ENCODE data around the gene OR6T1.

GRCh38 chr11:123899792-123900191 lies 43.8 kb downstream of the OR6T1 start:
- TF ChIP-seq CTCF (IDR thresholded peaks at IDR 0.05; ENCODE audit: low read length) (no peak), EZH2 (optimal IDR thresholded peaks at IDR 0.05; ENCODE audit: low read depth, low read length) (no peak), EZH2phosphoT487 (IDR thresholded peaks at IDR 0.05; ENCODE audit: low read length) (no peak)
